T-cell (primary cell): Measurements from ENCODE around the gene LRRC3C. TPM values are rescaled to one million over a fixed set of nuclear protein-coding genes. Genes with fewer than 3 reads are reported as not detected.
A peak's percentile ranks its signal among the peaks of the same experiment; 100 is the strongest.

ENCODE experiments used
- ATAC-seq, 4 experiments: fragments of 200-7000 bp in 3 of 4; fragments of 150-1000 bp in 1 of 4; cut with Tn5 transposase; replicated peaks in 1 of 4; 1 replicate in 3 of 4; 2 replicates in 1 of 4; pipeline ENCODE4 v1.10.0; 2021; ENCODE audit warnings: moderate library complexity in 3 of 4, mild to moderate bottlenecking in 2 of 4, moderate number of reproducible peaks in 1 of 4
- CTCF ChIA-PET, 2 donors: fragments of 300-600 bp; sonication (Branson Sonifier 250); formaldehyde crosslinking; loops; one replicate each; lab custom pipeline; 2022; ENCODE audit warnings: antibody characterized with exemption in 2 of 2; lab: Charles Lee
- POLR2A ChIA-PET, 2 donors: fragments of 300-600 bp; sonication (Branson Sonifier 250); formaldehyde crosslinking; loops; one replicate each; lab custom pipeline; 2022; ENCODE audit warnings: antibody characterized with exemption in 2 of 2; lab: Charles Lee
- DNase-seq, 35 experiments: peaks; one replicate each; pipeline versions ENCODE4 v3.0.0 to v3.0.0-alpha.2; 2013 to 2023
- H3K27ac ChIP-seq: one replicate; pipeline ENCODE4 v1.5.1; 2013; ENCODE audit warnings: low read length
- H3K27me3 ChIP-seq, 2 experiments: replicated peaks in 1 of 2; 1 replicate in 1 of 2; 2 replicates in 1 of 2; pipeline versions ENCODE4 v1.6.1 to v1.7.0; 2013; ENCODE audit warnings: low read length in 1 of 2, mixed read lengths in 1 of 2; ENCODE audit not compliant: control insufficient read depth in 2 of 2, insufficient read depth in 2 of 2; ENCODE audit errors: extremely low read depth in 1 of 2
- H3K36me3 ChIP-seq, 2 donors: 1 replicate in 1 of 2; 2 replicates in 1 of 2; pipeline versions ENCODE4 v1.6.1 to v1.7.0; 2013; ENCODE audit warnings: low read length in 1 of 2; ENCODE audit not compliant: control insufficient read depth in 2 of 2, insufficient read depth in 1 of 2; ENCODE audit errors: extremely low read depth in 1 of 2
- H3K4me1 ChIP-seq, 2 experiments: 1 replicate in 1 of 2; 2 replicates in 1 of 2; pipeline versions ENCODE4 v1.6.1 to v1.7.0; 2013; ENCODE audit warnings: low read length in 2 of 2, mixed read lengths in 1 of 2; ENCODE audit not compliant: insufficient read depth in 2 of 2, control insufficient read depth in 1 of 2; ENCODE audit errors: extremely low read depth in 1 of 2
- H3K4me3 ChIP-seq, 2 donors: 1 replicate in 1 of 2; 2 replicates in 1 of 2; pipeline versions ENCODE4 v1.5.1 to v1.7.0; 2013; ENCODE audit warnings: mild to moderate bottlenecking in 2 of 2, low read length in 1 of 2, moderate library complexity in 1 of 2; ENCODE audit not compliant: control insufficient read depth in 1 of 2; ENCODE audit errors: extremely low read depth in 1 of 2
- H3K9me3 ChIP-seq: 2 replicates; pipeline ENCODE4 v1.7.0; 2013
- H3K27ac Mint-ChIP-seq, 2 donors: one replicate each; pipeline ENCODE4 v1.8.0; 2020 to 2021; ENCODE audit warnings: mild to moderate bottlenecking in 2 of 2, mixed read lengths in 2 of 2
- H3K27me3 Mint-ChIP-seq, 2 donors: one replicate each; pipeline ENCODE4 v1.8.0; 2021 to 2022; ENCODE audit warnings: mixed read lengths in 2 of 2
- H3K36me3 Mint-ChIP-seq: one replicate; pipeline ENCODE4 v1.8.0; 2021; ENCODE audit warnings: mixed read lengths
- H3K4me1 Mint-ChIP-seq, 3 donors: one replicate each; pipeline ENCODE4 v1.8.0; 2020 to 2022; ENCODE audit warnings: mixed read lengths in 3 of 3, mild to moderate bottlenecking in 1 of 3
- H3K4me3 Mint-ChIP-seq, 3 donors: one replicate each; pipeline ENCODE4 v1.8.0; 2020 to 2022; ENCODE audit warnings: mild to moderate bottlenecking in 3 of 3, mixed read lengths in 3 of 3, moderate library complexity in 3 of 3
- H3K9me3 Mint-ChIP-seq, 3 donors: one replicate each; pipeline ENCODE4 v1.8.0; 2020 to 2022; ENCODE audit warnings: mixed read lengths in 3 of 3
- WGBS: methylation state at CpG from one replicate; pipeline ENCODE4 v1.1.5; 2013; ENCODE audit warnings: missing lambda C conversion rate; ENCODE audit not compliant: insufficient coverage; 5-methylcytosine and 5-hydroxymethylcytosine counted together
- total RNA-seq, 35 experiments: library from RNA in 6 of 35; stranded (reverse) in 6 of 35; fragments of 120-200 nt in 1 of 35; gene quantifications; one replicate each; pipeline versions ENCODE4 v1.2.1 to v1.2.4 and lab custom pipeline; 2013 to 2026

The LRRC3C gene
- total RNA-seq, 5 donors from 2014 or later (not counting 1 experiment from before 2014, with no cell fraction given) = not detected

DNA sequence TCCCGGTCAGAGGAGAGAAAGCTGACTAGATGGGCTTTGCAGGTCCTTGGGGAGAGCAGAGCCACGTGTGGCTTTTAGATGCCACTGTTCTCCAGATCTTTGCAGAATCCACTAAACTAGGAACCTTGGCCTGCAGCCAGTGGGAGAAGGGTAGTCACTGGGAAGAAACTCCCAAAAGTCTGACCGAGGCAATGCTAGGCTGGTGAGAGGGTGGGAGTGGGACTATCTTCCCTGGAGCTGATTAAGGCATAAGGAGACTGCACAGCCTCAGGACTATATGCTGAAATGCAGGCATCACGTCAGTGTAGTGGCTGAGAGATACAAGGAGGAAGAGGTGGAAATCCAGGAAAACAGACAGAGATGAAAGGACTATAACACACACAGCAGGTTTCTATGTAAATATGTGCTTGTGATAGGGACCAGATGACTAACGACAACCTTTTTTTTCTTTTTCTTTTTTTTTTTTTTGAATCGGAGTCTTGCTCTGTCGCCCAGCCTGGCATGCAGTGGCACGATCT lies 33.1 kb downstream of the LRRC3C start:
- Mint-ChIP-seq H3K36me3 (no peaks in the 10 kb centered on the region), H3K4me1 (peaks cover 27 to 41% (median 36%) of the 10 kb centered on the region in 3 donors), H3K4me3 (no peak overlapping the region), H3K27ac (no peak overlapping the region), H3K9me3 (no peaks in the 10 kb centered on the region), H3K27me3 (no peaks in the 10 kb centered on the region)
- H3K27me3 ChIP-seq = peaks cover 0 to 11% of the 10 kb centered on the region in 2 experiments
- DNase-seq (no peak), ATAC-seq (no peak)
- H3K9me3 ChIP-seq = no peaks in the 10 kb centered on the region
- no peak overlapping the region for H3K4me3 ChIP-seq
- H3K36me3 ChIP-seq = no peaks in the 10 kb centered on the region
- peaks cover 2 to 29% of the 10 kb centered on the region in 2 experiments for H3K4me1 ChIP-seq
- no peak overlapping the region for H3K27ac ChIP-seq
- WGBS = 94% methylated on average over 4 of the region's 8 CpGs
- CTCF ChIA-PET = interaction anchor here in 1 of 2 donors (0.9 kb wide), 1 partner anchor 317 kb away, joined by 5 read pairs; no protein-coding TSS in a partner anchor
- POLR2A ChIA-PET = interaction anchor here in 1 of 2 donors (0.7 kb wide), 1 partner anchor 202 kb away, joined by 6 read pairs; no protein-coding TSS in a partner anchor

DNA sequence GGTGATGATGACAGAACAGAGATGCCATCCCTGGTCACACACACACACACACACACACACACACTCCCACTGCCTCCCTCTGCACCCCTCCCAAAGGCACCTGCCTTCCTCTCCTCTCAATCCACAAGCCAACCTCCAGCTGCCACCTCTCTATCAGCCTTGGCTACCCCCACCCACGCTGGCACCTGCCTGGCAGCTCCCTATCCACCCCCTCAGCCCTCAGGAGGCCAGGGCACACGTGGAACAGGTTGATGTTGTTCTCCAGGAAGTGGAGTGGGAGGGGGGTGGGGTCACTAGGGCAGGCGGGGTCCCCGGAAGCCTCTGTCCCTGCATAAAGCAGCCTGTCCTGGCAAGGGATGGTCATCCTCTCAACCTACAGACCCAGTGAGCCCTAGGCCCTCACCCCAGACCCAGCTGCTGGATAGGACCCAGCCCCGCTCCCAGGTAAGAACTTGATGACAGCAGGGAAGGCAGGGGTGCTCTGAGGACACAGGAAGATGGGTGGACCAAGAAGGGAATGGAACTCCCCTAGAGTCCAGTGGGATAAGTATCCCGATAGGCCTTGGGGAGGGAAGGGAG lies 35.2 kb downstream of the LRRC3C start, which contains the start of gene GSDMA:
TSS of gene GSDMA (plus strand) at position 363 of the 579 bp plus-strand sequence. CDS start 2,684 bp downstream, outside the sequence.
- Mint-ChIP-seq H3K4me1 (peaks cover 27 to 46% (median 42%) of the 10 kb centered on the region in 3 donors), H3K36me3 (no peaks in the 10 kb centered on the region), H3K4me3 (peak within 1 kb of the TSS in 2 of 3 donors; percentile 39 to 52), H3K27ac (peak within 1 kb of the TSS; percentile 89 to 92), H3K27me3 (no peaks in the 10 kb centered on the region), H3K9me3 (no peaks in the 10 kb centered on the region)
- Histone ChIP-seq H3K9me3 (no peaks in the 10 kb centered on the region), H3K4me1 (peaks cover 2 to 46% of the 10 kb centered on the region in 2 experiments), H3K36me3 (no peaks in the 10 kb centered on the region), H3K27ac (peak within 1 kb of the TSS; percentile 1), H3K27me3 (peaks cover 0 to 11% of the 10 kb centered on the region in 2 experiments), H3K4me3 (no peak within 1 kb of the TSS)
- CTCF ChIA-PET = interaction anchor here in 1 of 2 donors (0.5 kb wide), 1 partner anchor 150 kb away, joined by 3 read pairs; no protein-coding TSS in a partner anchor
- ATAC-seq (peak in 1 of 4 experiments; percentile 25), DNase-seq (peak in 1 of 35 experiments; percentile 30)
- POLR2A ChIA-PET = interaction anchor here in 1 of 2 donors (0.6 kb wide), 1 partner anchor 116 kb away, joined by 6 read pairs; no protein-coding TSS in a partner anchor
- 100% methylated on average over 1 of the region's 6 CpGs for WGBS

DNA sequence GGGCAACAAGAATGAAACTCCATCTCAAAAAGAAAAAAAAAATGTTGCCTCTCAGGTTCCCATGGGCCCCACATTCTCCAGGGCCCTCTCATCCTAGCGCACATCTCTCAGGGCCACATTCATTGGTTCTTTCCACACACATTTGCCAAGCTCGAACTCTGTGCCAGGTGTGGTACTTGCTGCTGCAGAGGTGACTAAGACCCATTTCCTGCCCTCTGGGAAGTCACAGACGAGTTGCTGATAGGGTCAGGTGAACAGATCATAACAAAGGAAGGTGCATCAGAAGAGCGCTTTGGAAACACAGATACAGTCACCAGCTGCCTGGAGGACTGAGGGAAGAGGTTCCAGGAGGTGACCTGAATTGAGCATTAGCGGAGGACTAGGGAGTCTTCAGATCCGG lies 36.3 kb downstream of the LRRC3C start:
- CTCF ChIA-PET = no interaction called here
- H3K27ac ChIP-seq = peak overlapping the region; percentile 1
- no peaks in the 10 kb centered on the region for H3K36me3 ChIP-seq
- ATAC-seq (peak; percentile 78 to 93 (median 90)), DNase-seq (peak in 10 of 35 experiments; percentile 9 to 56 (median 23))
- no peaks in the 10 kb centered on the region for H3K9me3 ChIP-seq
- POLR2A ChIA-PET = no interaction called here
- Mint-ChIP-seq H3K4me3 (peak overlapping the region in 2 of 3 donors; percentile 39 to 52), H3K36me3 (no peaks in the 10 kb centered on the region), H3K4me1 (peaks cover 24 to 48% (median 40%) of the 10 kb centered on the region in 3 donors), H3K9me3 (no peaks in the 10 kb centered on the region), H3K27ac (peak overlapping the region; percentile 89 to 92), H3K27me3 (no peaks in the 10 kb centered on the region)
- peaks cover 0 to 11% of the 10 kb centered on the region in 2 experiments for H3K27me3 ChIP-seq
- no peak overlapping the region for H3K4me3 ChIP-seq
- 48% methylated on average over 5 of the region's 6 CpGs for WGBS
- H3K4me1 ChIP-seq = peaks cover 2 to 53% of the 10 kb centered on the region in 2 experiments

DNA sequence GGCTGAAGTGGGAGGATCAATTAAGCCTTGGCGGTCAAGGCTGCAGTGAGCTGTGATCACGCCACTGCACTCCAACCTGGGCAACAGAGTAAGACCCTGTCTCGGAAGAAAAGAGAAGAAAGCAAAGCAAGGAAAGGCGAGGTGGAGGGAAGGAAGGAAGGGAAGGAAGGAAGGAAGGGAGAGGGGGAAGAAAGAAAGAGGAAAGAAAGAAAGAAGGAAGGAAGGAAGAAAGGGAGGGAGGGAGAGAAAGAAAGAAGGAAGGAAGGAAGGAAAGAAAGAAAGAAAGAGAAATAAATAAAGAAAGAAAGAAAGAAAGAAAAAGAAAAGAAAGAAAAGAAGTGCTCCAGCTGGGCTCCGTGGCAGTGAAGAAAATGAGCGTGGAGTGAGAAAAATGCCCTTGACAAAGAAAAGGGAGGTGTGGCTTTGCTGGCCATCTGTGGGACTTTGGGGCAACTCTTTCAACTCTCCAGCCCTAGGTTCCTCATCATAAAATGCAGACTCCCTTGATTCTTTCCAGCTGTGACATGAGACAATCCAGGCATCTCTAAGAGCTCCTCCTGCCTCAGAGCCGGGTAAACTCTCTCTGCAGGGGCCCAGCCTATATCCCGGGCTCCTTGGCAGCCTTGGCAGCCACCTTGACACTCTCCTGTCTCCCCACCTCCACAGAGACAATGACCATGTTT lies 37.6 kb downstream of the LRRC3C start:
- H3K27me3 Mint-ChIP-seq = peaks cover 2 to 5% of the 10 kb centered on the region in 2 donors
- Histone ChIP-seq H3K4me1 (peaks cover 0 to 47% of the 10 kb centered on the region in 2 experiments), H3K27me3 (peaks cover 0 to 13% of the 10 kb centered on the region in 2 experiments), H3K4me3 (no peak overlapping the region), H3K27ac (no peak overlapping the region), H3K9me3 (no peaks in the 10 kb centered on the region), H3K36me3 (no peaks in the 10 kb centered on the region)
- peak overlapping the region; percentile 32 to 52 for H3K27ac Mint-ChIP-seq
- ChIA-PET CTCF (interaction anchor here in 1 of 2 donors (0.7 kb wide), 1 partner anchor 15 kb away, joined by 3 read pairs; no protein-coding TSS in a partner anchor), POLR2A (no interaction called here)
- no peaks in the 10 kb centered on the region for H3K9me3 Mint-ChIP-seq
- H3K4me3 Mint-ChIP-seq = no peak overlapping the region
- DNase-seq (no peak), ATAC-seq (no peak)
- H3K4me1 Mint-ChIP-seq = peaks cover 20 to 43% (median 35%) of the 10 kb centered on the region in 3 donors
- no peaks in the 10 kb centered on the region for H3K36me3 Mint-ChIP-seq
- WGBS = 83% methylated on average over 6 of the region's 8 CpGs

DNA sequence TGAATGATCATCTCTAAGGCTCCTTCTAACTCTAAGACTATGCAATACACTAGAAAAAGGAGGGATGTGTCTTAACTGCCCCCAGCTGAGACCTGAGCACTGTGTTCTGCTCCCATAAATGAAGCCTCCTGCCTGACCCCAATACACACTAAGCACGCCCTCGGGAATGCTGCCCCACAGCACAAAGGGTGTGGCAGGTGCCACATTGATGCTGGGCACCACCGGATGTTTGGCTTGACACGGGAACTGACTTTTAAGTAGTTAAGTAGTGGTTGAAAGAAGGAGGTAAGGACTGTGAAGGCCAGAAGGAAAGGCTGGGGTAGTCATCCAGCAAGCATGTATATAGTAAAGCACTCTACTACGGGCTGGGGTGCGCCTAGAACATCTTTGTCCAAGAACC lies 39.2 kb downstream of the LRRC3C start:
- Histone ChIP-seq H3K36me3 (no peaks in the 10 kb centered on the region), H3K4me3 (no peak overlapping the region), H3K9me3 (no peaks in the 10 kb centered on the region), H3K4me1 (peaks cover 0 to 47% of the 10 kb centered on the region in 2 experiments), H3K27ac (no peak overlapping the region), H3K27me3 (peaks cover 0 to 20% of the 10 kb centered on the region in 2 experiments)
- 94% methylated on average over 2 of the region's 6 CpGs for WGBS
- H3K27me3 Mint-ChIP-seq = peaks cover 12 to 16% of the 10 kb centered on the region in 2 donors
- POLR2A ChIA-PET = no interaction called here
- no peaks in the 10 kb centered on the region for H3K36me3 Mint-ChIP-seq
- CTCF ChIA-PET = interaction anchor here in 1 of 2 donors (0.5 kb wide), 1 partner anchor 223 kb away, joined by 4 read pairs; no protein-coding TSS in a partner anchor
- DNase-seq = no peak
- H3K4me1 Mint-ChIP-seq = peaks cover 20 to 38% (median 32%) of the 10 kb centered on the region in 3 donors
- no peaks in the 10 kb centered on the region for H3K9me3 Mint-ChIP-seq
- no peak for ATAC-seq
- no peak overlapping the region for H3K4me3 Mint-ChIP-seq
- H3K27ac Mint-ChIP-seq = peak overlapping the region; percentile 1 to 50

DNA sequence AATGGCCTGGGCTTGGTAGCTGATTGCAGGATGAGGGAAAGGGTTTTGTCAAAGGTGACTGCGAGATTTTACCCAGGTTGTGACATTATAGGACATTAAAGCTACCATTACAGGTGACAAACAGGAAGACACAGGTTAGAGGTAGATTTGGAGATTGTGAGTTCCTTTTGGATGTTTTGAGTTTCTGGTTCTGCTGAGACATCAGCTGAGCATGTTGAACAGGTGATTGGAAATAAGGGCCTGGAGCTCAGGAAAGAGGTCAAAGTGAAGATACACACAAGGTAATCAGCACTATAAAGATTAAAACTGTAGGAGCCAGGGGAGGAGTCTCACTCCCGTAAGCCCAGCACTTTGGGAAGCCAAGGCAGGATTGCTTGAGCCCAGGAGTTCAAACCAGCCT lies 41.2 kb downstream of the LRRC3C start:
- CTCF ChIA-PET = interaction anchor here in 1 of 2 donors (1.1 to 1.5 kb wide), 2 partner anchors 10 to 11 kb away, joined by 3 to 6 read pairs; no protein-coding TSS in a partner anchor
- no peak for ATAC-seq

More for the DNA sequence above, 41.2 kb downstream of the LRRC3C start:
- H3K27me3 ChIP-seq = peaks cover 0 to 13% of the 10 kb centered on the region in 2 experiments
- no peaks in the 10 kb centered on the region for H3K9me3 ChIP-seq
- DNase-seq = no peak
- no peak overlapping the region for H3K27ac ChIP-seq
- POLR2A ChIA-PET = no interaction called here
- Mint-ChIP-seq H3K27me3 (peaks cover 17 to 19% of the 10 kb centered on the region in 2 donors), H3K4me1 (peaks cover 5 to 20% (median 12%) of the 10 kb centered on the region in 3 donors), H3K36me3 (no peaks in the 10 kb centered on the region), H3K4me3 (no peak overlapping the region), H3K9me3 (no peaks in the 10 kb centered on the region), H3K27ac (no peak overlapping the region)
- H3K4me3 ChIP-seq = no peak overlapping the region
- H3K36me3 ChIP-seq = no peaks in the 10 kb centered on the region
- WGBS = 50% methylated on average over 1 of the region's 2 CpGs
- H3K4me1 ChIP-seq = peaks cover 0 to 32% of the 10 kb centered on the region in 2 experiments
